Measurements from ENCODE around the gene MRPL50.

GRCh38 chr9:101365181-101365580, 33.2 kb downstream of the MRPL50 start:
- TF ChIP-seq POLR2AphosphoS5 (IDR thresholded peaks at IDR 0.05; ENCODE audit: low read depth), result no peak
- no peak for TF ChIP-seq CTCF (IDR thresholded peaks at IDR 0.05; ENCODE audit: insufficient read depth, low read length)
- TF ChIP-seq GABPA (IDR thresholded peaks at IDR 0.05; ENCODE audit: low read depth), result no peak
